ENCODE measurements around the gene SUMO3. TPM values are rescaled to one million over a fixed set of nuclear protein-coding genes. Genes with fewer than 3 reads are reported as not detected.
A peak's percentile ranks its signal among the peaks of the same experiment; 100 is the strongest.

The SUMO3 gene
- total and polyA plus RNA-seq, 2 of the 13 experiments (the other 11 are each of a cell fraction or from before 2014, with no cell fraction given), result 51.4 to 92.4 TPM

DNA sequence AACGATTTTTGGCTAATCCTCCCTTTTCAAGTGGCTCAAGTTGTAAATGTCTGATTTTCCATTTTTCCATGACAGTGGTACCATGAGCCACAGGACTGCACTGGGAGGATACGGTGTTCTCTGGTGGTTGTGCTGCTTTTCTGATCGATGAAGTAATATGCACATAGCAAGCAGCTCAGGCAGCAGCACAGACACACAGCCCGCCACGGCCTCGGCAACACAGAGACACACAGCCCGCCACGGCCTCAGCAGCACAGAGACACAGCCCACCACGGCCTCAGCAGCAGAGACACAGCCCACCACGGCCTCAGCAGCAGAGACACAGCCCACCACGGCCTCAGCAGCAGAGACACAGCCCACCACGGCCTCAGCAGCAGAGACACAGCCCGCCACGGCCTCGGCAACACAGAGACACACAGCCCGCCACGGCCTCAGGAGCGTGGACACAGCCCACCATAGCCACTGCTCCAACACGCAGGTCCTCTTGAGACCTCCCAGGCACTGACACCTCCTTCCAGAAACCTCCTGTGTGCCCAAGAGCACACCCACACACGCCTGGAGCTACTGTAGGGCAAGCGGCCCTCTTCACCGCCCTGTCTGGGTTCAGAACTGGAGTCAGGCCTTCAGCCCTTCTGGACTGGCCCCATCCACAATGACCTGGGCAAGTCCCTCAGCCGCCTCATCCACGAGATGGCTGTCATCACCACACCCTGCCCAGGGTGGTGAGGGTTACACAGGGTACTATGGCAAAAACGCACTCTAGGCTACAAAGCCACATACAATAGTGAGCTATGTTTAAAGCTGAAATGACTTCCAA is 45.2 kb upstream of the SUMO3 start:
- intact Hi-C loops (cut with micrococcal nuclease; ENCODE audit: unreplicated experiment), result no loop called here
- Histone ChIP-seq H4K20me1 (ENCODE audit: insufficient read depth, low read length) (peaks cover 100% of the 10 kb centered on the region), H3K36me3 (replicated peaks in 1 of 2; ENCODE audit: control insufficient read depth in 1 of 2, insufficient read depth in 2 of 2, low read length in 2 of 2) (peaks cover 55 to 91% of the 10 kb centered on the region in 2 experiments), H3K4me2 (ENCODE audit: low read depth, low read length) (no peak overlapping the region), H3K4me1 (ENCODE audit: insufficient read depth, low read length) (peaks cover 64% of the 10 kb centered on the region), H3K27me3 (ENCODE audit: control insufficient read depth in 1 of 2, insufficient read depth in 2 of 2, low read length in 2 of 2) (no peaks in the 10 kb centered on the region), H2AFZ (ENCODE audit: low read length) (no peak overlapping the region), H3K79me2 (ENCODE audit: insufficient read depth, low read length) (peaks cover 94% of the 10 kb centered on the region), H3K27ac (ENCODE audit: extremely low read length, insufficient read depth, low read length) (no peak overlapping the region), H3K9ac (ENCODE audit: insufficient read depth, low read depth, low read length) (no peak overlapping the region), H3K9me3 (ENCODE audit: low read length) (no peaks in the 10 kb centered on the region), H3K4me3 (replicated peaks in 1 of 3; ENCODE audit: insufficient read depth in 1 of 3, low read depth in 2 of 3, low read length in 3 of 3) (no peak overlapping the region)
- ATAC-seq (no peak), FAIRE-seq (no peak), DNase-seq (ENCODE audit: low spot score) (no peak)
- ChIA-PET POLR2A (no interaction called here), CTCF (ENCODE audit: low intra/inter-chr PET ratio, low total read pairs) (no interaction called here)
- WGBS (ENCODE audit: low lambda C conversion rate), result 93% methylated on average over 7 of the region's 25 CpGs
- no TSS peak for BruUV-seq (replicated peaks)
- TF ChIP-seq RBFOX2 (IDR thresholded peaks at IDR 0.05; ENCODE audit: low read depth, low read length), result 0 out of 2 replicates have a peak, but pooled peaks have one; percentile 32
- TF ChIP-seq, protein P1, sequence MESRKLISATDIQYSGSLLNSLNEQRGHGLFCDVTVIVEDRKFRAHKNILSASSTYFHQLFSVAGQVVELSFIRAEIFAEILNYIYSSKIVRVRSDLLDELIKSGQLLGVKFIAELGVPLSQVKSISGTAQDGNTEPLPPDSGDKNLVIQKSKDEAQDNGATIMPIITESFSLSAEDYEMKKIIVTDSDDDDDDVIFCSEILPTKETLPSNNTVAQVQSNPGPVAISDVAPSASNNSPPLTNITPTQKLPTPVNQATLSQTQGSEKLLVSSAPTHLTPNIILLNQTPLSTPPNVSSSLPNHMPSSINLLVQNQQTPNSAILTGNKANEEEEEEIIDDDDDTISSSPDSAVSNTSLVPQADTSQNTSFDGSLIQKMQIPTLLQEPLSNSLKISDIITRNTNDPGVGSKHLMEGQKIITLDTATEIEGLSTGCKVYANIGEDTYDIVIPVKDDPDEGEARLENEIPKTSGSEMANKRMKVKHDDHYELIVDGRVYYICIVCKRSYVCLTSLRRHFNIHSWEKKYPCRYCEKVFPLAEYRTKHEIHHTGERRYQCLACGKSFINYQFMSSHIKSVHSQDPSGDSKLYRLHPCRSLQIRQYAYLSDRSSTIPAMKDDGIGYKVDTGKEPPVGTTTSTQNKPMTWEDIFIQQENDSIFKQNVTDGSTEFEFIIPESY (CRISPR knock-in tag; IDR thresholded peaks at IDR 0.05), result peak; percentile 45; the same call in 1 of the 2 replicates
- TF ChIP-seq, protein P2, sequence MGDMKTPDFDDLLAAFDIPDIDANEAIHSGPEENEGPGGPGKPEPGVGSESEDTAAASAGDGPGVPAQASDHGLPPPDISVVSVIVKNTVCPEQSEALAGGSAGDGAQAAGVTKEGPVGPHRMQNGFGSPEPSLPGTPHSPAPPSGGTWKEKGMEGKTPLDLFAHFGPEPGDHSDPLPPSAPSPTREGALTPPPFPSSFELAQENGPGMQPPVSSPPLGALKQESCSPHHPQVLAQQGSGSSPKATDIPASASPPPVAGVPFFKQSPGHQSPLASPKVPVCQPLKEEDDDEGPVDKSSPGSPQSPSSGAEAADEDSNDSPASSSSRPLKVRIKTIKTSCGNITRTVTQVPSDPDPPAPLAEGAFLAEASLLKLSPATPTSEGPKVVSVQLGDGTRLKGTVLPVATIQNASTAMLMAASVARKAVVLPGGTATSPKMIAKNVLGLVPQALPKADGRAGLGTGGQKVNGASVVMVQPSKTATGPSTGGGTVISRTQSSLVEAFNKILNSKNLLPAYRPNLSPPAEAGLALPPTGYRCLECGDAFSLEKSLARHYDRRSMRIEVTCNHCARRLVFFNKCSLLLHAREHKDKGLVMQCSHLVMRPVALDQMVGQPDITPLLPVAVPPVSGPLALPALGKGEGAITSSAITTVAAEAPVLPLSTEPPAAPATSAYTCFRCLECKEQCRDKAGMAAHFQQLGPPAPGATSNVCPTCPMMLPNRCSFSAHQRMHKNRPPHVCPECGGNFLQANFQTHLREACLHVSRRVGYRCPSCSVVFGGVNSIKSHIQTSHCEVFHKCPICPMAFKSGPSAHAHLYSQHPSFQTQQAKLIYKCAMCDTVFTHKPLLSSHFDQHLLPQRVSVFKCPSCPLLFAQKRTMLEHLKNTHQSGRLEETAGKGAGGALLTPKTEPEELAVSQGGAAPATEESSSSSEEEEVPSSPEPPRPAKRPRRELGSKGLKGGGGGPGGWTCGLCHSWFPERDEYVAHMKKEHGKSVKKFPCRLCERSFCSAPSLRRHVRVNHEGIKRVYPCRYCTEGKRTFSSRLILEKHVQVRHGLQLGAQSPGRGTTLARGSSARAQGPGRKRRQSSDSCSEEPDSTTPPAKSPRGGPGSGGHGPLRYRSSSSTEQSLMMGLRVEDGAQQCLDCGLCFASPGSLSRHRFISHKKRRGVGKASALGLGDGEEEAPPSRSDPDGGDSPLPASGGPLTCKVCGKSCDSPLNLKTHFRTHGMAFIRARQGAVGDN (CRISPR knock-in tag; IDR thresholded peaks at IDR 0.05), result peak; percentile 18; the same call in 1 of the 2 replicates
- peak; percentile 73 for TF ChIP-seq AGO2 (optimal IDR thresholded peaks at IDR 0.05; ENCODE audit: low read depth, low read length)
- TF ChIP-seq POLR2A (IDR thresholded peaks at IDR 0.05; ENCODE audit: insufficient read depth in 1 of 2, low read depth in 2 of 2, low read length in 2 of 2), result 0 out of 4 replicates have a peak, but pooled peaks of 1 of the 2 experiments have one; percentile 35
- TF ChIP-seq ESRRA (CRISPR knock-in tag; IDR thresholded peaks at IDR 0.05; ENCODE audit: low read depth), result no peak
- TF ChIP-seq, protein P3, sequence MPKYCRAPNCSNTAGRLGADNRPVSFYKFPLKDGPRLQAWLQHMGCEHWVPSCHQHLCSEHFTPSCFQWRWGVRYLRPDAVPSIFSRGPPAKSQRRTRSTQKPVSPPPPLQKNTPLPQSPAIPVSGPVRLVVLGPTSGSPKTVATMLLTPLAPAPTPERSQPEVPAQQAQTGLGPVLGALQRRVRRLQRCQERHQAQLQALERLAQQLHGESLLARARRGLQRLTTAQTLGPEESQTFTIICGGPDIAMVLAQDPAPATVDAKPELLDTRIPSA (CRISPR knock-in tag; IDR thresholded peaks at IDR 0.05; ENCODE audit: borderline replicate concordance), result no peak
- TF ChIP-seq ZBTB38 (CRISPR knock-in tag; IDR thresholded peaks at IDR 0.05), result peak; percentile 80
- in situ Hi-C loops (cut with HindIII; ENCODE audit: extremely low pct_ligation_motif_present, low pct_unique_long_range_greater_than_20kb), result no loop called here
